Skeletal muscle satellite cell (primary cell): Measurements from ENCODE around the gene FAM193A.
"Not testable (repeated sequence)": the region's sequence is repeated elsewhere in the genome, so short reads cannot be mapped to it uniquely, and the experiment has no call there.

Experiments used
- H3K27me3 ChIP-seq: 2 replicates; pipeline ENCODE4 v1.7.0; 2013; ENCODE audit warnings: low read length; ENCODE audit not compliant: control insufficient read depth, insufficient read depth
- H3K36me3 ChIP-seq: 2 replicates; pipeline ENCODE4 v1.7.0; 2013; ENCODE audit warnings: mild to moderate bottlenecking, control low read depth, low read length; ENCODE audit not compliant: insufficient read depth
- H3K4me1 ChIP-seq: 2 replicates; pipeline ENCODE4 v1.7.0; 2013; ENCODE audit warnings: low read length; ENCODE audit not compliant: control insufficient read depth, insufficient read depth
- H3K4me2 ChIP-seq: 2 replicates; pipeline ENCODE4 v1.7.0; 2013; ENCODE audit warnings: mild to moderate bottlenecking, low read length
- H3K4me3 ChIP-seq: 2 replicates; pipeline ENCODE4 v1.7.0; 2013; ENCODE audit warnings: low read length
- H3K9ac ChIP-seq: 2 replicates; pipeline ENCODE4 v1.7.0; 2013; ENCODE audit warnings: mild to moderate bottlenecking, low read depth, low read length, moderate library complexity
- H3K9me3 ChIP-seq: replicated peaks from 2 replicates; pipeline ENCODE4 v1.7.0; 2013; ENCODE audit warnings: mild to moderate bottlenecking, control low read depth, low read length

Gene FAM193A

GRCh38 chr4:2663275-2663674 is 126.8 kb downstream of the FAM193A start:
- Histone ChIP-seq H3K9ac (no peak overlapping the region), H3K4me3 (no peak overlapping the region), H3K36me3 (peaks cover 41% of the 10 kb centered on the region), H3K27me3 (no peaks in the 10 kb centered on the region), H3K4me2 (no peak overlapping the region), H3K4me1 (peaks cover 38% of the 10 kb centered on the region), H3K9me3 (no peaks in the 10 kb centered on the region)

- no peaks in the 10 kb centered on the region for H3K27me3 ChIP-seq
- H3K4me2 ChIP-seq: no peak overlapping the region
- H3K36me3 ChIP-seq: peaks cover 30% of the 10 kb centered on the region
- peaks cover 22% of the 10 kb centered on the region for H3K4me1 ChIP-seq
- H3K9ac ChIP-seq: no peak overlapping the region
- H3K4me3 ChIP-seq: no peak overlapping the region
- no peaks in the 10 kb centered on the region for H3K9me3 ChIP-seq
Measured at GRCh38 chr4:2666722-2667247, 130.3 kb downstream of the FAM193A start.

GRCh38 chr4:2667428-2667827 is 131.0 kb downstream of the FAM193A start:
- Histone ChIP-seq H3K9ac (no peak overlapping the region), H3K4me3 (no peak overlapping the region), H3K27me3 (no peaks in the 10 kb centered on the region), H3K36me3 (peaks cover 36% of the 10 kb centered on the region), H3K4me2 (no peak overlapping the region), H3K4me1 (peaks cover 18% of the 10 kb centered on the region), H3K9me3 (no peaks in the 10 kb centered on the region)

GRCh38 chr4:2671267-2671895 is 134.9 kb downstream of the FAM193A start:
- Histone ChIP-seq H3K4me2 (no peak overlapping the region), H3K36me3 (peaks cover 56% of the 10 kb centered on the region), H3K9ac (no peak overlapping the region), H3K27me3 (no peaks in the 10 kb centered on the region), H3K4me3 (no peak overlapping the region), H3K9me3 (no peaks in the 10 kb centered on the region), H3K4me1 (peaks cover 6% of the 10 kb centered on the region)

GRCh38 chr4:2672082-2672481 is 135.6 kb downstream of the FAM193A start:
- no peak overlapping the region for H3K9ac ChIP-seq
- no peak overlapping the region for H3K4me3 ChIP-seq
- peaks cover 6% of the 10 kb centered on the region for H3K4me1 ChIP-seq
- H3K9me3 ChIP-seq: no peaks in the 10 kb centered on the region
- peaks cover 56% of the 10 kb centered on the region for H3K36me3 ChIP-seq
- no peak overlapping the region for H3K4me2 ChIP-seq
- H3K27me3 ChIP-seq: no peaks in the 10 kb centered on the region

- H3K27me3 ChIP-seq: no peaks in the 10 kb centered on the region
- H3K4me2 ChIP-seq: no peak overlapping the region
- H3K4me3 ChIP-seq: no peak overlapping the region
- peaks cover 56% of the 10 kb centered on the region for H3K36me3 ChIP-seq
- H3K9me3 ChIP-seq: no peaks in the 10 kb centered on the region
- H3K4me1 ChIP-seq: peaks cover 6% of the 10 kb centered on the region
- no peak overlapping the region for H3K9ac ChIP-seq
Measured at GRCh38 chr4:2672700-2673099, 136.3 kb downstream of the FAM193A start.

GRCh38 chr4:2673157-2673556 is 136.7 kb downstream of the FAM193A start:
- Histone ChIP-seq H3K4me1 (peaks cover 6% of the 10 kb centered on the region), H3K9me3 (no peaks in the 10 kb centered on the region), H3K4me2 (no peak overlapping the region), H3K9ac (no peak overlapping the region), H3K27me3 (no peaks in the 10 kb centered on the region), H3K4me3 (no peak overlapping the region), H3K36me3 (peaks cover 56% of the 10 kb centered on the region)

GRCh38 chr4:2679762-2680161 is 143.3 kb downstream of the FAM193A start:
- H3K4me1 ChIP-seq, H3K4me2 ChIP-seq, H3K27me3 ChIP-seq, H3K4me3 ChIP-seq, H3K9me3 ChIP-seq, H3K9ac ChIP-seq: not testable (repeated sequence)
- peaks cover 29% of the 10 kb centered on the region for H3K36me3 ChIP-seq

GRCh38 chr4:2684486-2684885 is 148.0 kb downstream of the FAM193A start:
- no peak overlapping the region for H3K4me2 ChIP-seq
- no peak overlapping the region for H3K4me3 ChIP-seq
- peaks cover 50% of the 10 kb centered on the region for H3K36me3 ChIP-seq

GRCh38 chr4:2685541-2685940 is 149.1 kb downstream of the FAM193A start:
- H3K4me1 ChIP-seq: peaks cover 9% of the 10 kb centered on the region
- H3K9ac ChIP-seq: no peak overlapping the region
- no peaks in the 10 kb centered on the region for H3K9me3 ChIP-seq
- H3K4me2 ChIP-seq: no peak overlapping the region
- no peak overlapping the region for H3K4me3 ChIP-seq
- no peaks in the 10 kb centered on the region for H3K27me3 ChIP-seq
- H3K36me3 ChIP-seq: peaks cover 61% of the 10 kb centered on the region

More at GRCh38 chr4:2684486-2684885, 148.0 kb downstream of the FAM193A start:
- H3K9ac ChIP-seq: no peak overlapping the region
- H3K9me3 ChIP-seq: no peaks in the 10 kb centered on the region
- no peaks in the 10 kb centered on the region for H3K27me3 ChIP-seq
- peaks cover 9% of the 10 kb centered on the region for H3K4me1 ChIP-seq

GRCh38 chr4:2686379-2687265 is 150.2 kb downstream of the FAM193A start:
- H3K4me3 ChIP-seq: no peak overlapping the region
- H3K4me1 ChIP-seq: peaks cover 9% of the 10 kb centered on the region
- H3K4me2 ChIP-seq: no peak overlapping the region
- H3K36me3 ChIP-seq: peaks cover 71% of the 10 kb centered on the region
- no peaks in the 10 kb centered on the region for H3K27me3 ChIP-seq
- H3K9ac ChIP-seq: no peak overlapping the region
- no peaks in the 10 kb centered on the region for H3K9me3 ChIP-seq
